Measurements from ENCODE around the gene LAMB2. TPM values are rescaled to one million over a fixed set of nuclear protein-coding genes. Genes with fewer than 3 reads are reported as not detected.

Gene LAMB2
- total RNA-seq, 4 donors from 2014 or later = 578 to 980 (median 645) TPM

DNA sequence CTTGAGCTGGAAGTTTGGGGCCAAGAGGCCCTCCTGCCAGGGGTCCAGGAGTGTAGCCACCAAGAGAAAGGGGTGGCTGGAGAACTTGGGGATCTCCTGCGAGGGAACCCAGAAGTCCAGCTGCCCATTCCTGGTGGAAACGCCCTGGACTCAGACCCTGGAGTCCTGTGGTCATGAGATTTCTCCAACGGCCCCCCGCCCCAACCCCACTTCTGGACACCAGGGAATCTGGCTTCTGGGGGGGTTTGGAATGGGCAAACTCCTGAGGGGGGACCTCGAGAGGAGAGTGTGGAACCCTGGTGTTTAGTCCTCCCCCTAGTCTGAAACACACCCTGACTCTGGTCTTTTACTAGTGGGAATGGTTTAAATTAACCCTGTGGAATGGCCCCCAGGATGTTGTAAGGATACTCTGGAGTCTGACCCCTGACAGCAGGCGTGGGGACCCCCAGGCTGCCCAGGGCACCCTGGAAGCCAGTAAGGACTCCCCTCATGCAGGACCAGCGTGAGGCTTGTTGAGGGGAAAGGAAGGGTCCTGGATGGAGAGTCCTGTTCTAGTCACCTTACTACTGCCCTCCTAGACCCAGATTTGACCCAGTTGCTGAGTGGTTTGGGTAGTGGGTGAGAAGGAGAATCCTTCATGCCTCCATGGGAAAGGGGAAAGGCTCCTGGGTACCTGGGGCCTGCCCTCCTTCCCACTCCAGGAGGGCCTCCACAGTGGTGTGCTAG is 39.1 kb upstream of the LAMB2 start:
- H3K36me3 ChIP-seq = peaks cover 0 to 34% of the 10 kb centered on the region in 2 donors
- ATAC-seq = no peak
- WGBS, 2 donors (ENCODE audit: low coverage in 1 of 2) = 0% methylated on average over 5 of the region's 7 CpGs; no CpG with 5 or more reads in 1 of the 2 donors
- peak overlapping the region; percentile 62 to 92 for H3K4me3 ChIP-seq
- no peaks in the 10 kb centered on the region for H3K27me3 ChIP-seq
- H3K4me1 ChIP-seq = peaks cover 0 to 66% (median 29%) of the 10 kb centered on the region in 3 donors
- H3K27ac ChIP-seq = peak overlapping the region; percentile 62 to 94 (median 91)
- H3K9me3 ChIP-seq = no peaks in the 10 kb centered on the region
- TF ChIP-seq POLR2A (IDR thresholded peaks at IDR 0.05) (no peak), EP300 (IDR thresholded peaks at IDR 0.05) (no peak), POLR2AphosphoS5 (IDR thresholded peaks at IDR 0.05) (no peak)
- TF ChIP-seq, protein P1, sequence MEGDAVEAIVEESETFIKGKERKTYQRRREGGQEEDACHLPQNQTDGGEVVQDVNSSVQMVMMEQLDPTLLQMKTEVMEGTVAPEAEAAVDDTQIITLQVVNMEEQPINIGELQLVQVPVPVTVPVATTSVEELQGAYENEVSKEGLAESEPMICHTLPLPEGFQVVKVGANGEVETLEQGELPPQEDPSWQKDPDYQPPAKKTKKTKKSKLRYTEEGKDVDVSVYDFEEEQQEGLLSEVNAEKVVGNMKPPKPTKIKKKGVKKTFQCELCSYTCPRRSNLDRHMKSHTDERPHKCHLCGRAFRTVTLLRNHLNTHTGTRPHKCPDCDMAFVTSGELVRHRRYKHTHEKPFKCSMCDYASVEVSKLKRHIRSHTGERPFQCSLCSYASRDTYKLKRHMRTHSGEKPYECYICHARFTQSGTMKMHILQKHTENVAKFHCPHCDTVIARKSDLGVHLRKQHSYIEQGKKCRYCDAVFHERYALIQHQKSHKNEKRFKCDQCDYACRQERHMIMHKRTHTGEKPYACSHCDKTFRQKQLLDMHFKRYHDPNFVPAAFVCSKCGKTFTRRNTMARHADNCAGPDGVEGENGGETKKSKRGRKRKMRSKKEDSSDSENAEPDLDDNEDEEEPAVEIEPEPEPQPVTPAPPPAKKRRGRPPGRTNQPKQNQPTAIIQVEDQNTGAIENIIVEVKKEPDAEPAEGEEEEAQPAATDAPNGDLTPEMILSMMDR (IDR thresholded peaks at IDR 0.05) = no peak

DNA sequence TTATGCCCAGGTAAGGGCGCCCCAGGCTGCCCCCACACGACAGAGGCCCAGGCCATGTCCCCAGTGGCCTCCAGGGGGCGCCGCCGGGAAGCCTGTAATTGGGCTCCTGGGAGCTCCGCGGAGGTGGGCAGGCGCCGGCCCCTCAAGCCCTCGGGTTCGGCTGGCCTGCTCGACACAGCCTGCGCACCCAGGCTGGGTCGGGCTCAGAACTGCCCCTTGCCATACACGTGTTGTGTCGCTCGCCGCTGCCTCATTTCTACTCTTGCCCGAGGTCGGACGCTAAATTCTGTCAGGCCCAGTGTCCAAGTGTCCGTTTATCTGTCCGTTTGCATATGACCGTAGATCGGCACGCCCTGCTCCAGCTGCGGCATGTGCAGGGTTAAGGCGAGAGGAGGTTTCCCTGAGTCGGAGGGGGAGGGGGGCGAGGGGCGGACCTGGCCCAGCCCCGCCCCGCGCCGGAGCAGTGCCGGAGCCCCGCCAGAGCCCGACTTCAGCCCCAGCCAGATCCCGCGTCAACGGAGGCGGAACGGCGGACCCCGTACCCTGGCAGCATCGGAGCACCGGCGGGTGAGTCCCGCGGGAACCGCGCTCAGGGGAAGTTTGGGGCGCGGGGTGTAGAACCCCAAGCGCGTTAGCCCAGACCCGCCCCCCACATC is 38.4 kb upstream of the LAMB2 start, which contains the start of gene KLHDC8B:
KLHDC8B (plus strand) TSS at position 480 of the 656 bp plus-strand sequence. CDS start 1,172 bp downstream, outside the sequence.
- ATAC-seq = peak; percentile 95
- peaks cover 0 to 66% (median 34%) of the 10 kb centered on the region in 3 donors for H3K4me1 ChIP-seq
- peak within 1 kb of the TSS; percentile 62 to 94 (median 91) for H3K27ac ChIP-seq
- no peaks in the 10 kb centered on the region for H3K9me3 ChIP-seq
- peak within 1 kb of the TSS; percentile 62 to 92 for H3K4me3 ChIP-seq
- WGBS, 2 donors (ENCODE audit: low coverage in 1 of 2) = 0% methylated on average over 7 of the region's 57 CpGs; no CpG with 5 or more reads in 1 of the 2 donors
- peaks cover 0 to 27% of the 10 kb centered on the region in 2 donors for H3K36me3 ChIP-seq
- TF ChIP-seq POLR2AphosphoS5 (IDR thresholded peaks at IDR 0.05) (peak; percentile 51), EP300 (IDR thresholded peaks at IDR 0.05) (no peak), POLR2A (IDR thresholded peaks at IDR 0.05) (peak; percentile 22 to 47)
- TF ChIP-seq, protein P1 (IDR thresholded peaks at IDR 0.05) = peak in 3 of 4 experiments; percentile 92 to 100 (median 94)
- no peaks in the 10 kb centered on the region for H3K27me3 ChIP-seq

DNA sequence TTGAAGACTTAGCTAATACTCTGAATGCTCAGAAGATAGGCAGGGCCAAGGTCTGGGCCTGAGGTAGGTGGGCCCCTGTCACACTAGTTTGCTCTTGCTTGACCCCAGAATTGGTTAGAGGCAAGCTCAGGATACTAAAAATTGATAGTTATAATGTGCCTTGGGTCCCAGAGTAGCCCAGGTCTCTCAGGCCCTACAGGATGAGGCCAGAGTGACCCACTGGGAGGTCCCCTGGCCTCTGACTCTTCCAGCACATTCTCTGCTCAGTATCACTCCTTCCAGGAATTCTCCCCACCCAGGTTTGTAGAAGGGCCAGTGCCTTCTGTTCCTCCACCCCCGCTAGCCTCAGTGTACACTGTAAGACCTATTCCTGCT is 37.9 kb upstream of the LAMB2 start:
- H3K4me1 ChIP-seq = peaks cover 0 to 62% (median 34%) of the 10 kb centered on the region in 3 donors

DNA sequence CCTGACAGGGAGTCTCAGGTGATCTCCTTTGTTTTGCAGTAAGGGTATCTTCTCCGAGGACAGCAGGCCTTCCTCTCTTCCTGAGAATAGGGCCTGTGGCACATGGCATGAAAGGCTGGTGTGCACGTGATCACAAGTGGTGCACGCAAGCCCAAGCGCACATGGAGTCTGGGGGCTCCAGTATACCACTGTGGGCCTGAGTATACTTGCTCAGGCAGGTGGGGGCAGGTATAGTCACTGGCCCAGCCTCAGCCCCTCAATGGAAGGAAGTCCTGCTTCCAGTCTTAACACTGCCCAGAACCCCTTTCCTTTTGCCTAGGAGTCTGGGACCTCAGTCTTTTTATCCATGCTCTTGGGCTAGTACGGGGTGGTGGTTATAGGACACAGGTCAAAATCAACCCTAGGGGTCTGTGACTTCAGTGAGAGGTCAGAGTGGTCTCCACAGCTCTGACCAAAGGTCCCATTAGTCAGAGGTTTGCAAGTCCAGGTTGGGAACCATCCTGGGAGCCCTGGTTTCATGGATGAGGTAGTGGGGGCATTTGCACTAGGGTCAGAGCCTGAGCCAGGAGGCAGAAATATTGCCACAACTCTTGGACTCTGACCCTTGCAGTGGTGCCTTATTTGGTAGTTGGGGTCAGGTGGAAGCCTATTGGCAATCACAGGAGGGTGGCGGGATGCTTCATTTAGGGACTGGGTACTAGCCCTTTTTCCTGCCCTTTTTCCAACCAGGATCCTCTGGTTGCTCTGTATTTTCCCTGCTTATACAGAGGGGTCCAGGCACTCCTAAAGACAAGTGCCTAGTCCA is 34.1 kb upstream of the LAMB2 start:
- H3K36me3 ChIP-seq = peaks cover 0 to 26% of the 10 kb centered on the region in 2 donors
- H3K4me3 ChIP-seq = peak overlapping the region; percentile 87 to 97
- no peaks in the 10 kb centered on the region for H3K27me3 ChIP-seq
- H3K4me1 ChIP-seq = peaks cover 0 to 46% (median 21%) of the 10 kb centered on the region in 3 donors
- TF ChIP-seq POLR2A (IDR thresholded peaks at IDR 0.05) (no peak), EP300 (IDR thresholded peaks at IDR 0.05) (no peak), POLR2AphosphoS5 (IDR thresholded peaks at IDR 0.05) (no peak)
- TF ChIP-seq, protein P1 (IDR thresholded peaks at IDR 0.05) = no peak
- ATAC-seq = no peak
- H3K27ac ChIP-seq = peak overlapping the region; percentile 88 to 96 (median 94)
- H3K9me3 ChIP-seq = no peaks in the 10 kb centered on the region
- 80% methylated on average over 1 of the region's 6 CpGs; no CpG with 5 or more reads in 1 of the 2 donors for WGBS, 2 donors (ENCODE audit: low coverage in 1 of 2)

More for the DNA sequence above, 37.9 kb upstream of the LAMB2 start:
- H3K4me3 ChIP-seq = peak overlapping the region; percentile 62 to 92
- TF ChIP-seq, protein P1 (IDR thresholded peaks at IDR 0.05) = no peak
- TF ChIP-seq POLR2AphosphoS5 (IDR thresholded peaks at IDR 0.05) = no peak
- no peak for TF ChIP-seq POLR2A (IDR thresholded peaks at IDR 0.05)
- no peak for TF ChIP-seq EP300 (IDR thresholded peaks at IDR 0.05)
- H3K27ac ChIP-seq = peak overlapping the region; percentile 62 to 94 (median 91)
- peaks cover 0 to 22% of the 10 kb centered on the region in 2 donors for H3K36me3 ChIP-seq
- H3K9me3 ChIP-seq = no peaks in the 10 kb centered on the region
- WGBS, 2 donors (ENCODE audit: low coverage in 1 of 2) = 17% methylated on average over 1 of the region's 1 CpG; no CpG with 5 or more reads in 1 of the 2 donors
- ATAC-seq = peak; percentile 5
- no peaks in the 10 kb centered on the region for H3K27me3 ChIP-seq
